HG03378 (cell line): ENCODE results near the gene PBX4.

Experiments
- ATAC-seq: cut with Tn5 transposase; IDR thresholded peaks from one replicate; pipeline ENCODE4 v1.9.1; 2021; ENCODE audit warnings: mild to moderate bottlenecking, moderate library complexity; ENCODE audit not compliant: unreplicated experiment

Gene PBX4

DNA sequence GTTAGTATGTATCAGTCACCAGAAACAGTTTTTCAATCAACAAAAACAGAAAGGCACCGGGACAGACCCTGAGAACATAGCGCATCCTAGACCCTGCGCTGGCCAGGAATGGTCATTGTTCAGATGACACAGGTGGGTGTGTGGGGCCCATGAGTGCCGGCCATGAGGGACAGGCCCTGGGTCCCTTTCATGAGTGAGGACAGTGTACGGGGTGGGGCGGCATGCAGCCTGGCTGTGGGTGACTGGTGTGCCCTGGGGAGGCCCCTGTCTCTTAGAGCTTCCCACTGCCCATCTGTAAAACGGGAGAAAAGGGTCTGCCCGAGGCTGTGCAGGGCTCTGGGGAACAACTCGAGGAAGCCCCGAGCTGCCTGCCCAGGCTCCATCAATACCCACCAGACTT is 25.8 kb downstream of the PBX4 start:
- no peak for ATAC-seq

DNA sequence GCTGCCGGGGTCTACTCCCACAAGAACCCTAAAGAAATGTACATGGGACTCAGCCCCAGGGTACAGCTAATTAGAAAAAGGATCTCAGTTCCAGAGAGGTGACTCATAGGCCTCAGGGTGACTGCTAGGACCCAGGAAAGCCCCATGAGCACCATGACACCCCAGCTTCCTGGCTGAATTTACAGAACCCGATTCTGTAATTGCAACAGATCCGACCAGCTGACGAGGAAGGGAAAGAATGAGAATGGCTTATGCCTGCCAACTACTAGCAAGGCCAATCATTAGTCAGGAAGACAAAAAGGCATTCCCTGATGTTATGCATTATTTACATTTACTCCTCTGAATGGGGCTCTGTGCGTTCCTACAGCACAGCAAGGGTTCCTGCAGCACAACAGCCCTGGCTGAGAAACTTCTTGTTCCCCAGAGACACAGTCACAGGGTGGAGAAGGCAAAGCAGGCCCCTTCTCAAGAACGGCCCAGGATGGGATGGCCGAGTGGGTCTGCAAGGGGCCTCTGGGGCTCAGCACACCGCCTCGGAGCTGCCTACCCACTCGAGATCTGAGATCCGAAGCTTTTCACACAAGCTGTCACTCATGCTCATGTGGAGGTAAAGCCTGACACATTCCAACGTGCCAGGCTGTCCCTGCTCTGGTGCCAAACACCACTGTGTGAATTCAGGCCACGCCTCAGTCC is 27.2 kb downstream of the PBX4 start:
- ATAC-seq = peak; percentile 60

DNA sequence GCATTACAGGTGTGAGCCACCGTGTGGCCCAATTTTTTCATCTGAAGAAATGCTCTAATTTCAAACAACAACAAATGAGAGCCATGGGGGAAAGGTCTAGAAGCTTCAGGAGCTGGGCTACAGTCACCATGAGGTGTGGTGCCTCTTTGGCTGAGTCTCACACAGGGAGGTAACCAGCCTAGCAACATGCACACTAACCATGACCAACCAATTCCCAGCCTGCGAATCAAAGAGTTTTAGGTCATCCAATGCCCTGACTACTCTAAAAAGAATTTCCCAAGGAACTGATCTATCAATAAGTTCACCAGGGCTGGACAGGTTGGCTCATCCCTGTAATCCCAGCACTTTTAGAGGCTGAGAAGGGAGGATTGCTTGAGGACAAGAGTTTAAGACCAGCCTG is 29.9 kb downstream of the PBX4 start:
- no peak for ATAC-seq

DNA sequence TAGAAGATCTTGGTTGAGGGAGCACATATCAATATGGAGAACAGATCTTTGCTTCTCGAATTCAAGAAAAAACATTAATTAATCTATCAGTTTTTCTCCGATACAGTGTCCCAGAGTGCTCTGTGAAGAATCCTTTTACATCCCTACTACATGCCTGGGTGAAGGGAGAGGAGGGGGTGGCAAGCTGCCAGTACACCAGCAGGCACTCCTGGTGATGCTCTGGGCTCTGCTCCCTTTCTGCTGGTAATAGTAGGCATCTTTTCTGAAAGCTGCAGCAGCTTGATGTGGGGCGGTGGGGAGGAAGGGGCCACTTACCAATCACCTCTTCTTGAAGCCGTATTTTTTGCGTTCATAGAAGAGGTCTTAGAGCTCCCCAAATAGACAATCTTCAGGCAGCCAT is 30.7 kb downstream of the PBX4 start:
- ATAC-seq = no peak

DNA sequence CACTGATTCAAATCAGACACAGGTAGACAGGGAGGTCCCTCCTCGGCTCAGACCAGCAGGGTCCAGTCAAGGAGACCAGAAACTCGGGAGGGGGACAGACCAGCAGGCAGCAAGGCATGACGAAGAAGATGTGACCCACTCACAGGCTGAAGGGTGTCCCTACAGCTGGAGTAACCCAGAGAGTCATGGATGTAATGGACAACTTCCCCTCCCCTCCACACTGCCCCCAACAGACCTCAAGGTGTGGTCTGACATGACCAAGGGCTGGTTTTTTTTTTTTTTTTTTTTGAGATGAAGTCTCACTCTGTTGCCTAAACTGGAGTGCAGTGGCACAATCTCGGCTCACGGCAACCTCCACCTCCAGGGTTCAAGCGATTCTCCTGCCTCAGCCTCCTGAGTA is 34.1 kb downstream of the PBX4 start:
- ATAC-seq = no peak

DNA sequence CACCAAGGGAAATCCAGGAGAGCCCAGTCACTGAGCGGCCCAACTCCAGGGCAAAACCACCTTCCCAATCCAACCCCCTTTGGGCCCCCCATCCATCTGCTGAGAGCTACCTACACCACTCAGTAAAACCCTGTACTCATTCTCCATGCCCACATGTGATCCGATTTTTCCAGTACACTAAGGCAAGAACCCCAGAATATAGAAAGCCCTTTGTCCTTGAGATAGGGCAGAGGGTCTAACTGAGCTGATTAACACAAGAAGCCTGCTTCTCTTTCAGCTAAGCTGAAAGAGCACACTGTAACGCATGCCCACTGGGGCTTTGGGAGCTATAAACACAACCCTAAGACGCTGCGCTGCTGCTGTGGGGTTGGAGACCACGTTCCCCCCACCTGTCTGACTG is 36.0 kb downstream of the PBX4 start:
- ATAC-seq = no peak

DNA sequence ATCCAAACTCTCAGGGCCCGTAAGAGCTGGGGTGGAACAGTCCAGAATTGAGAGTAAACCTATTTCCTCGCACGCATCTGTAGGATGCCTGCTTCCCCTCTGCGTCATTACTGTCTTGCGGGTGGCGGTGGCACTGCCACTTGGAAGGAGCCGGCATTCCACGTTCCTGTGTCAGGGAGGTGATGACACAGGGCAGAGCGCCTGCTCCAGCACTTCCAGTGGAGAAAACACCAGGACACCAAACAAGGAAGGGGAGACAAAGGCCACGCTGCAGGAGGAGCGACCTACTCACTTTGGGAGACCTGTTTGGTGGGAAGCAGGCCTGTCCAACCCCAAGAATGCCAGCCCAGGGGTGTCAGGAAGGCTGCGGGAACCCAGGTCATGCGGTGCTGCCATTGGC is 37.1 kb downstream of the PBX4 start:
- ATAC-seq = no peak

DNA sequence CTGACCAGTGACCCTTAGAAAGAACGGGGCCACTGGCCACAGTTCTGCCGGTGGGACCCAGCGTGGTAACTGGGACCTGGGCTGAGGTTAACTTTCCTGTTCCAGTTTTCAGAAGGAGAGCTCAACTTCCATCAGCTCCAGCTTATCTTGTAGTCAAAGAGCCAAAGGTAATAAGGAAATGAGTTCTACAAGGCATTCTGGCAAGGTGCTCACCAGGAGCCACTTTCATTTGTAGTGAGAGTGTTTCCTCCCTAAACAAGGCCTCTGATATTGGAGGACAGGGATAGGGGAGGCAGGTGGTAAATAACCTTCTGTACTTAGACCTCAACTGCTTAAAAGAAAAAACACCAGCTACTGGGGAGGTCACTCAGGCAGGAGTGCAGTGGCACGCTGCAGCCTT is 38.1 kb downstream of the PBX4 start:
- ATAC-seq = no peak

DNA sequence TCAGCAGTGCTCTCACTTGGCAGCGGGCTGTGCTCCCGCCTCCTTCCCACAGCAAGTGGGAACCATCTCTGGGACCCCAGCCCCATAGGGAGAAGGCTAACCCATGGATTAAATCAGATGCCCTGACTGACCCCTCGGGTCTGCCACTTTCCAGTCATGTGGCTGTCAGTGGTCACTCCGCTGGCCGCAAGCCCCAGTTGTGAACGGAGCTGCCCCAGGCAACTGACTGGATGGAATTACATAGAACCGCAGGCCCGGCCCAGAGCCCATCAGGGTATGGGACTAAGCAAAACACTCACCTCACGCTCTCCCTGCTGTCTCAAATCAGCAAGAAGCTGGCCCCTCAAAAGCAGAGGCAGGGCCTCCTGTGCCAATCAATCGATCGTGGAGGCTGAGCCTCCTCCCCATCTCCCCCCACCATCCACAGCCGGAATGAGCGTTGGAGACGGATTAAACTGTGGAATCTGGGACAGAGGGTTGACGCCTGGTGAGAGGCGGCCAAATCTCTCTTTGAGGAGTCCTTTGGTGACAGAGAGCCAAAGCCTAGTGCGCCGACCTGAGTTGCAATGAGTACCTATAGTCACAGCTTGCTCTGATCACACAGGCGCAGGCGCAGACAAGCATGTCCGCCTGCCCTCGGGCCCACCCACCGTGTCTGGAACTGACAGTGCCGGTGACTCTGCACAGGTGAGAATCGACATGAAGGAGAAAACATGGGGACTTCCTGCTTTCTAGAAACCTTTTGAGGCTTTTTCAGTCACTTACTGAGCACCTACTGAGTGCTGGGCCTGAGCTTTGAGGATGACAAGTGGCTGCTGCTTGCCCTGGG is 38.7 kb downstream of the PBX4 start:
- no peak for ATAC-seq

DNA sequence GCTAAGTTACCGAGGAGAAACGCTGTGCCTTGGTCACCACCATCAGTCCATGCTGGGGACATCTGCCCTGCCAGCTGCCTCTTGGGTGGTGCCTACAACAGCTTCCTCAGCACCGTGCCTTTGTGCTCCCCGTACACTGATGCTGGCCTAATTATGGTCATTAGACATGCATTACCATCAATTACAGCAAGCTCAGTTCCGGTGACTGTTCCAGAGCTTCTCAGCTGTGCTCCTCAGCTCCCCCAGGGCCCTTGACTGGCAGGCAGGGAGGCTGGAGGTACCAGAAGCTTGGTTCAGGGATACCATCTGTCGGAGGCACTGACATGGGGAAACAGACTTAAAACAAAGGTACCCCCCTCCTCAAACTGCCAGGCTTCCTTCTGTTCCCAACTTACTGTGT is 40.2 kb downstream of the PBX4 start:
- no peak for ATAC-seq

DNA sequence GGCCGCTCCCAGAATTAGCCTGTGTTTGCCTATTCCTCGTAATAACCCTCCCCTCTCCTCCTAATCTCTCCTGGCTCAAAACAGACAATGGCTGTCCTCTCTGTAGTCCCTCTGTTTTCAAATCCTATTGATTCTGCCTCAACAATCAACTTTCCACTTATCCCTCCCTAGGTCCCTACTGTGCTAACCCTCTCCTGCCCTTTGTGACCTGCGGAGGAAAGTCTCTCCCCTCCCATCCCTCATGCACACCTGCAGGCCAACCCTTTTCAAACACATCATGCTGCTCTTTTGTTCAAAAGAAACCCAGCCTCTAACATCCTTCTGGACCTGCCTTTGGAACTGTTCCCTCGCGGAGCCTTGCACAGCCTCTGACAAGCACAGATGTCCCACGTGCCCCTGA is 43.1 kb downstream of the PBX4 start:
- ATAC-seq = no peak

DNA sequence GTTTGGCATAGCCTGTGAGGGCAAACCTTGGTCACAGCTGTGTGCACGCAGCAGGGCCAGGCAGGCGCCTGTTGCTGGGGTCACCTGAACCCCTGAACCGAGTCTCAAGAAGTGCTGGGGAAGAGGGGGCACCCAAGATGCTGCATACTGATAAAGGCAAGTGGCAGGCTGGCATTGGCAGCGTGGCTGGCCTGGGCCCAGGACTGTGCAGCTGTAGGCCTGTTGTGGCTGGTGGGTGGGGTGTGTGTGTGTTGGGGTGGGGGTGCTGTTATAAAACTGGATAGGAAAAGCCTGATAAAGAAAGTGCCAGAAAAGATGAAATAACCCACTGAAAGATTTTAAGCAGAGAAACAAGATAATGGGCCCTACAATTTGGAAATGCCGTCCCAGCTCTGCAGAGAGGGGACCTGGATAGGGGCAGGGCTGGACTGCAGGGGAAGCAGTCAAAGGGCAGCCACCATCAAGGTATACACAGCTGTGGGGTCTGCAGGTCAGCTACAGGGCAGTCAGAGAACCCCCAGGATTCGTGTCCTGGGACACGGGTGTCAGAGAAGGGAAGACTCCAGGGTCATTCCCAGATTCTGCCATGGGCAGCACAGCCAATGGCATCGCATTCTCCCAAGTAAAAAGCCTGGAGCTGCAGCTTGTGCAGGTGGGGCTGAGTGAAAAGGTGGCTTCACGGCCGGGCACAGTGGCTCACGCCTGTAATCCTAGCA is 47.3 kb downstream of the PBX4 start:
- no peak for ATAC-seq

DNA sequence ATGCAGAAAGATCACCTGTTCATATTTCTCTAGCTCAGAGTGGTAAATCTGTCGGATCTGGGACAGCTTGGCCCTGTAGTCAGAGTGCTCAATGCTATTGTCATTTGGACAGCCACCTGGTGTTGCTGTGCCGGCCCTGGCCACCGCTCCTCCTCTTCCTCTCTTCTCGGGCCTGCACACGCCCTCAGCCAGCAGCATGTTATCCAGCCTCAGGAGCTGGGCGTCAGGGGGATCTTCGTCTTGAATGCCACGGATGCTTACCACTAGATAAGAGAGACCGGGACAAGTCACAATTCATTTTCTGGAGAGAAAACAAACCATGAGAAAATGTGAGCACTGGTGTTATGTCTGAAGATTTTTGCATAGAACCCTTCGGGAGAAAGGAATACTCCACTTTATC is 47.9 kb downstream of the PBX4 start:
- ATAC-seq = no peak

DNA sequence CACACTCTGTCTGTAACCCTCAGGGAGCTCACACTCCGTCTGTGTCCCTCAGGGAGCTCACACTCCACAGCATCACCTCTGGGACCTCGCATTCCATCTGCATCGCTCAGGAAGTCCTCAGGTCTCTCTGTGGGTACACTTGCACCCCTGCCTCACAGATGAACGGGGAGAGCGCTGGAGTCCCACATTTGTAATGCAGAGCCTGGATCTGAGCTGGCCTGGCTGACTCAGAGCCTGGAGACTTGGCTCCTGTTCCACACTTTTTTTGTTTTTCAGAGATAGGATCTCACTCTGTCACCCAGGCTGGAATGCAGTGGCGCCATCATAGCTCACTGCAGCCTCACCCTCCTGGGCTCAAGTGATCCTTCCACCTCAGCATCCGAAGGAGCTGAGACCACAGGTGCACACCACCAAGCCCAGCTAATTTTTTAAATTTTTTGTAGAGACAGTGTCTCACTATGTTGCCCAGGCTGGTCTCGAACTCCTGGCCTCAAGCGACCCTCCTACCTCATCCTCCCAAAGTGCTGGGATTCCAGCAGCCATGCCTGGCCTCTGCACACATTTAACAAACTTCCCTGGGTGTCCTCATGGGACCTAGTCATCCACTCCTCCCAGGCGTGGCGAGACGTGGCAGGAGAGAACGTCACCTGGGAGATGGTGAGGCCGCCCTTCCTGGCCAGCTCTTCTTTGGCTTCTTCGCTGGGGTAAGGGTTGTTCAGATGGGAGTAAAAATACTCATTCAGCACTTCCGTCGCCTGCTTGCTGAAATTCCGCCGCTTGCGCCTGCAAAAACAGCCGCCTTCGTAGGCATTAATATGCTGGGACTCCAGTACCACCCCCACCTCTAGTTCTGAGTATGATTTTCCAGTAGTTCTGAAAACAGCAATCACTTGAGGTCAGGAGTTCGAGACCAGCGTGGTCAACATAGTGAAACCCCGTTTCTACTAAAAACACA is 49.4 kb downstream of the PBX4 start:
- ATAC-seq = no peak

DNA sequence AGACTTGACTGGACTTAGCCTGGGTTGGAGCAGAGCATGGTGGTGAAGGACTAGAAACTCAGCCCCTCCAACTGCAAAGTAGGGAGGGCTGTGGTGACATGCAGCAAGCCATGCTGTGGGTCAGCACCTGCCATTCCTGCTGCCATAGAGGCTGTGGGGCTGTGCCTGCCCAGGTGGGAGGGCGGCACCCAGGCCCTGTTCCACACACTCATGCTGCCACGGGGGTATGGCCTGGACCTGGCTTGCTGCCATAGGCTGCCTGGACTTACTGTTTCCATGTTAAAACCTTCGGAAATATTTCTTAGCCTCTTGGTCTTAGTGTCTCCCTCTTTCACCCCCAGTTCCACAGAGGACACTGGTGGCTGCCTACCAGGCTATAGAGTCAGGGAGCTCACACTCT is 51.1 kb downstream of the PBX4 start:
- ATAC-seq = no peak

DNA sequence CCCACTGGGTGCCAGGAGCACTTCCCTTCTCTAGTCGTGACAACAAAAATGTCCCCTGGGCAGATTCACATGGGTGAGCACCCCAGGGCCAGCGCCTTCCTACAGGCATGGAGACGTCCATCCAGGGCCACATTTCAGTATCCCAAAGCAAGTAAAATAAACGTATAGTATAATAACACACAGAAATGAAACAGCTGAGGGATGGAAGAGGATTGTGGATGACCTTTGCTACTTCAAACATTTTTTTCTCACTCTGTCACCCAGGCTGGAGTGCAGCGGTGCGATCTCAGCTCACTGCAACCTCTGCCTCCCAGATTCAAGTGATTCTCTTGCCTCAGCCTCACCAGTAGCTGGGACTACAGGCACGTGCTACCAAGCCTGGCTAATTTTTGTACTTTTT is 52.2 kb downstream of the PBX4 start:
- no peak for ATAC-seq

DNA sequence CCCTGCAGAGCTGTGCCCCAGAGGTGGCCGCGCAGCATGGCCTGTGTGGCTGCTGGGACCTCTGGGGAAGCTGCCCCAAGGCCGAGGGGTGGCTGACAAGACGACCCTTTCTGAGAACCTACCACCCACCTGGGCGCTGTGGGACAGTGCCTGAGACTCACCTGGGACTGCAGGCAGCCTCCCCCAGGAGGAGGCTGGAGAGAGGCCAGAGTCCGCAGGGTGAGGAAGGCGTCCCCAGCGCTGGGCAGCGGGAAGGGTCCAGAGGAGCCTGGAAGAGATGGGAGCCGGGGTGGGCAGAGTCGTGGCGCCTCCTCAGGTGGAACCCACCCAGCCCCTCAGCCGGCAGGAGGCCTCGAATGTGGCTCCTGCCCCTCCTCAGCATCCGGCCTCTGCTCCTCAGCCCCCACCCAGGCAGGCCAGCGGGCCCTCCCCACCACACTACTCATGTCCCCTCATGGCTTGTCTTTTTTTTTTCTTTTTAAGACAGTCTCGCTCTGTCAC is 55.1 kb downstream of the PBX4 start:
- no peak for ATAC-seq

DNA sequence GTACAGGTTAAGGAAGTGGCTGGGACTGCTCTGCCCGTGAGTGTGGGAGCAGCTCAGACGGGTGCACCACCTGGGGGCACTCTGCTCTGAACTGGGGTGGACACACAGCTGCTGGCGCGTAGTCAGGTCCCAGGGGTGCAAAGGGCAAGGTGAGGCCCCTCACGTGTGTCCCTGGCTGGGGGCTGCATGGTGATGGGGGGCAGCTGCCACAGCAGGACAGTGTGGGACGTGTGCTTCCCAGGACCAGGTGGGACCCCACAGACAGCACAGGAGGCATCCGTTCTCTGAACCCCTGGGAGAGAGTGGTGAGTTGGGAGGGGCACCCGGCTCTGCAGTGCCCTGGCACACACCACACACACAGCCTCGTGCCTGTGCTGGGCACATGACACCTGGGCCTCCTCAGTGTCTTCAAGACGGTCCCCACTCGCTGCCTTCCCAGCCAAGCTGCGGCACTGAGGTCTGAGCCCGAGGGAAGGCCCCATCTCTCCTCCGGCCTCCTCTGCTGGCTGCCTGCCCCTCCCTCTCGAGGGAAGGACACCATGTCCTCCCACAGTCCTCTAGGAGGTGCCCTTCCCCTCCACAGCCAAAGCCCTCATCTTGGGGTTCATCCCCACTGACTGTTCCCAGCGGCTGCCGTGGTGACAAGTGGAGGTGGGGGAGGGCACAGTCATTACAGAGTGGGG is 55.7 kb downstream of the PBX4 start:
- no peak for ATAC-seq

DNA sequence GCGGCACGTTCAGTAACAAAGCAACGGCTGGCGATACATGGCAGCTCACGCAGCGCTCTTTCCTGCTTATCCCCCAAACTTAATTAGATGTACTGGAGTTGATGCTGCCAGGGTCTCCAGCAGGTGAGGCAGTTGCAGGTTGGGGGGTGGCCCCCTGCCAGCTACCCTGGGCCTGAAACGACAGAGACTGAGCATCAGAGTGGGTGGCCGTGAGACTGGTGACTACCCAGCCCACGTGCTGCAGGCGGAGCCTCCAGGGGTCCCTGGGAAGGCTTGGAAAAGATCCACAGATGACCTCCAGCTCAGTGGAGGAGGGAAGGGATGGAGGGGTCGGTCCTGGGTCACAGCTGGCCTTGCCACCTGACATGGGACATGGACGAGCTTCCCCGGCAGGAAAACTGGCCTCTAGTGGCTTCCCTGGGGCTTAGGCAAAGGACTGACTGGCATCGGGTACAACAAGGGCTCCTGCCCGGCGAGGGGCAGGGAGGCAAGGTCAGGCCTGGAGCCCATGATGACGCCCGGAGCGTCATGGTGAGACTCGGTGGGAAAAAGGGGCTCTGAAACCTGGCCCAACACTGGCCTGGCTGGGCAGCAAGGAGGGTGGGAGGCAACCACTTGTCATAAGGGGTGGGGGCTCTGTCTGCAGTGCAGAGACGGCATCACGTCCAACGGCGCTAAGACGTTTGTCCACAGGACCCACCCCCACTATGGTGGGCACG is 56.4 kb downstream of the PBX4 start:
- no peak for ATAC-seq
